ENCODE results near the gene TMCO2.

GRCh38 chr1:40276122-40276521, 28.4 kb downstream of the TMCO2 start:
- TF ChIP-seq EZH2 (IDR thresholded peaks at IDR 0.05; ENCODE audit: borderline replicate concordance, low read depth, low read length, poor library complexity, severe bottlenecking), result no peak
- TF ChIP-seq, protein P1, sequence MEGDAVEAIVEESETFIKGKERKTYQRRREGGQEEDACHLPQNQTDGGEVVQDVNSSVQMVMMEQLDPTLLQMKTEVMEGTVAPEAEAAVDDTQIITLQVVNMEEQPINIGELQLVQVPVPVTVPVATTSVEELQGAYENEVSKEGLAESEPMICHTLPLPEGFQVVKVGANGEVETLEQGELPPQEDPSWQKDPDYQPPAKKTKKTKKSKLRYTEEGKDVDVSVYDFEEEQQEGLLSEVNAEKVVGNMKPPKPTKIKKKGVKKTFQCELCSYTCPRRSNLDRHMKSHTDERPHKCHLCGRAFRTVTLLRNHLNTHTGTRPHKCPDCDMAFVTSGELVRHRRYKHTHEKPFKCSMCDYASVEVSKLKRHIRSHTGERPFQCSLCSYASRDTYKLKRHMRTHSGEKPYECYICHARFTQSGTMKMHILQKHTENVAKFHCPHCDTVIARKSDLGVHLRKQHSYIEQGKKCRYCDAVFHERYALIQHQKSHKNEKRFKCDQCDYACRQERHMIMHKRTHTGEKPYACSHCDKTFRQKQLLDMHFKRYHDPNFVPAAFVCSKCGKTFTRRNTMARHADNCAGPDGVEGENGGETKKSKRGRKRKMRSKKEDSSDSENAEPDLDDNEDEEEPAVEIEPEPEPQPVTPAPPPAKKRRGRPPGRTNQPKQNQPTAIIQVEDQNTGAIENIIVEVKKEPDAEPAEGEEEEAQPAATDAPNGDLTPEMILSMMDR (conservative IDR thresholded peaks at IDR 0.05; ENCODE audit: low read depth, low read length), result no peak
